GM12878 (cell line): ENCODE results near the gene NAGK.
A peak's percentile ranks its signal among the peaks of the same experiment; 100 is the strongest.

ENCODE experiments used
- BRCA1 ChIP-seq: IDR thresholded peaks from 2 replicates; pipeline ENCODE4 v1.6.1; 2011; ENCODE audit warnings: low read depth, low read length, improper control_type of control experiment
- CBFB ChIP-seq: IDR thresholded peaks from 2 replicates; pipeline ENCODE4 v1.6.1; 2016; ENCODE audit warnings: antibody characterized with exemption, low read depth
- ESRRA ChIP-seq: IDR thresholded peaks from 2 replicates; pipeline ENCODE4 v1.6.1; 2012; ENCODE audit warnings: mild to moderate bottlenecking, low read length, improper control_type of control experiment
- EZH2 ChIP-seq: IDR thresholded peaks from 2 replicates; pipeline ENCODE4 v1.6.1; 2012; ENCODE audit warnings: low read depth, mild to moderate bottlenecking, control low read depth, inconsistent platforms, low read length, borderline replicate concordance; ENCODE audit not compliant: control insufficient read depth
- POLR2A ChIP-seq: IDR thresholded peaks from 2 replicates; pipeline ENCODE4 v1.6.1; 2011; ENCODE audit warnings: low read depth, mild to moderate bottlenecking, low read length
- YY1 ChIP-seq: IDR thresholded peaks from 2 replicates; pipeline ENCODE4 v1.6.1; 2011; ENCODE audit warnings: low read depth, mild to moderate bottlenecking, low read length
- TF ChIP-seq, protein P1 (sequence below): fragments of 450-650 bp; formaldehyde crosslinking; IDR thresholded peaks from 2 replicates; pipeline ENCODE4 v1.4.0; 2022; ENCODE audit warnings: mild to moderate bottlenecking, moderate library complexity
- TF ChIP-seq, protein P2 (sequence below), 3 experiments: IDR thresholded peaks in 2 of 3; conservative IDR thresholded peaks in 1 of 3; 2 replicates each; pipeline ENCODE4 v1.5.1; 2011; ENCODE audit warnings: low read depth in 3 of 3, low read length in 3 of 3, mild to moderate bottlenecking in 3 of 3, control low read depth in 2 of 3, moderate library complexity in 2 of 3, inconsistent platforms in 1 of 3, mixed read lengths in 1 of 3; ENCODE audit not compliant: control insufficient read depth in 2 of 3, insufficient read depth in 1 of 3; ENCODE audit errors: extremely low read depth in 1 of 3

DNA sequence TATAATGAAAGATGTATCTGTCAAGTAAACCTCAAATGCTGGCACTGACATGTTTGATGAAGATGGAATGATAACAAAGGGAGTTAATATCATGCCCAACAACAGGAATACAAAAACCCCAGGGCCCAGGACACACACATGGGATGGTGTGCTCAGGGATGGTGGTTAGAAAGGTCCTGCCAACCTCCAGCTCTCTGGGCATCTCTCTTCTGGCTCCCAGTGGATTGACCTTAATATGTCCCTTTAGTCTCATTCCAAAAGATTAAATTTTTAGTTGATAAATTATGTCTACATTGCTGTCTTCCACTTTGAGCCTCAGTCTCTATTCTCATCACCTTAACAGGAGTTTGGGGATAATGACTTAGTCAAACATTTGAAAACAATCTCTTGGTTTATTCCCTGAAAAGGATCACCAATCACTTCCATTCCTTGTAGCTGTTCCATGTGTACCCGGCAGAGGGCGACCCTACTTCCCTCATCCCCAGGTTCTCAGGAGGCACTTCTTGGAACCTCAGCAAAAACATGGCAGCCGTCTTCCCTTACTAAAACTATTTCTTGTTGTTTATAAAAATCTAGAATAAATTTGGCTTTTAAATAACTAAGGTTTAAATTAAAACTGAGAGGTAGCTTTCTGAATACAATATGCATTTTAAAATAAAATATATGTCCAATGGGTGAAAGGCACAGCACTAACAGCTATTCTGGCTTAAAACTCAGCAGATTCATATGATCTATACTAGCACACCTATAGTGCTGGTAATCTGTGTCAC lies 31.9 kb downstream of the NAGK start:
- TF ChIP-seq BRCA1 (no peak), CBFB (no peak), EZH2 (no peak), POLR2A (no peak), YY1 (peak; percentile 70), ESRRA (no peak)
- TF ChIP-seq, protein P1, sequence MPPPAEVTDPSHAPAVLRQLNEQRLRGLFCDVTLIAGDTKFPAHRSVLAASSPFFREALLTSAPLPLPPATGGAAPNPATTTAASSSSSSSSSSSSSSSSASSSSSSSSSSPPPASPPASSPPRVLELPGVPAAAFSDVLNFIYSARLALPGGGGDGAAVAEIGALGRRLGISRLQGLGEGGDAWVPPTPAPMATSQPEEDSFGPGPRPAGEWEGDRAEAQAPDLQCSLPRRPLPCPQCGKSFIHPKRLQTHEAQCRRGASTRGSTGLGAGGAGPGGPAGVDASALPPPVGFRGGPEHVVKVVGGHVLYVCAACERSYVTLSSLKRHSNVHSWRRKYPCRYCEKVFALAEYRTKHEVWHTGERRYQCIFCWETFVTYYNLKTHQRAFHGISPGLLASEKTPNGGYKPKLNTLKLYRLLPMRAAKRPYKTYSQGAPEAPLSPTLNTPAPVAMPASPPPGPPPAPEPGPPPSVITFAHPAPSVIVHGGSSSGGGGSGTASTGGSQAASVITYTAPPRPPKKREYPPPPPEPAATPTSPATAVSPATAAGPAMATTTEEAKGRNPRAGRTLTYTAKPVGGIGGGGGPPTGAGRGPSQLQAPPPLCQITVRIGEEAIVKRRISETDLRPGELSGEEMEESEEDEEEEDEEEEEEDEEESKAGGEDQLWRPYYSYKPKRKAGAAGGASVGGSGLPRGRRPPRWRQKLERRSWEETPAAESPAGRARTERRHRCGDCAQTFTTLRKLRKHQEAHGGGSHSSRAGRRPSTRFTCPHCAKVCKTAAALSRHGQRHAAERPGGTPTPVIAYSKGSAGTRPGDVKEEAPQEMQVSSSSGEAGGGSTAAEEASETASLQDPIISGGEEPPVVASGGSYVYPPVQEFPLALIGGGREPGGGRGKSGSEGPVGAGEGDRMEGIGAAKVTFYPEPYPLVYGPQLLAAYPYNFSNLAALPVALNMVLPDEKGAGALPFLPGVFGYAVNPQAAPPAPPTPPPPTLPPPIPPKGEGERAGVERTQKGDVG, result no peak
- TF ChIP-seq, protein P2, sequence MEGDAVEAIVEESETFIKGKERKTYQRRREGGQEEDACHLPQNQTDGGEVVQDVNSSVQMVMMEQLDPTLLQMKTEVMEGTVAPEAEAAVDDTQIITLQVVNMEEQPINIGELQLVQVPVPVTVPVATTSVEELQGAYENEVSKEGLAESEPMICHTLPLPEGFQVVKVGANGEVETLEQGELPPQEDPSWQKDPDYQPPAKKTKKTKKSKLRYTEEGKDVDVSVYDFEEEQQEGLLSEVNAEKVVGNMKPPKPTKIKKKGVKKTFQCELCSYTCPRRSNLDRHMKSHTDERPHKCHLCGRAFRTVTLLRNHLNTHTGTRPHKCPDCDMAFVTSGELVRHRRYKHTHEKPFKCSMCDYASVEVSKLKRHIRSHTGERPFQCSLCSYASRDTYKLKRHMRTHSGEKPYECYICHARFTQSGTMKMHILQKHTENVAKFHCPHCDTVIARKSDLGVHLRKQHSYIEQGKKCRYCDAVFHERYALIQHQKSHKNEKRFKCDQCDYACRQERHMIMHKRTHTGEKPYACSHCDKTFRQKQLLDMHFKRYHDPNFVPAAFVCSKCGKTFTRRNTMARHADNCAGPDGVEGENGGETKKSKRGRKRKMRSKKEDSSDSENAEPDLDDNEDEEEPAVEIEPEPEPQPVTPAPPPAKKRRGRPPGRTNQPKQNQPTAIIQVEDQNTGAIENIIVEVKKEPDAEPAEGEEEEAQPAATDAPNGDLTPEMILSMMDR (IDR thresholded peaks at IDR 0.05 in 2 of 3, conservative IDR thresholded peaks at IDR 0.05 in 1 of 3; ENCODE audit: control insufficient read depth in 2 of 3, extremely low read depth in 1 of 3, insufficient read depth in 1 of 3, low read depth in 3 of 3, low read length in 3 of 3), result peak; percentile 72 to 80 (median 78)
